SK-N-SH treated with all-trans-retinoic acid at 6 μM for 48 hours (cell line): ENCODE results near the gene MKS1.

Source experiments
- ATAC-seq: fragments of 200-7000 bp; cut with Tn5 transposase; 3 replicates; pipeline ENCODE4 v1.9.1; 2020; ENCODE audit warnings: mild to moderate bottlenecking, moderate library complexity
- ARNTL ChIP-seq: fragments of 450-650 bp; formaldehyde crosslinking; IDR thresholded peaks from 2 replicates; pipeline ENCODE4 v1.5.0; 2020; ENCODE audit warnings: low read depth, mild to moderate bottlenecking, moderate library complexity, borderline replicate concordance
- CSDC2 ChIP-seq: fragments of 250-450 bp; sonication (Bioruptor Pico); IDR thresholded peaks from 2 replicates; pipeline ENCODE4 v1.5.0; 2020; ENCODE audit warnings: mild to moderate bottlenecking, moderate library complexity
- ESRRG ChIP-seq: fragments of 250-450 bp; sonication (Bioruptor Pico); IDR thresholded peaks from 2 replicates; pipeline ENCODE4 v1.6.1; 2021; ENCODE audit warnings: mild to moderate bottlenecking
- GLIS3 ChIP-seq: fragments of 250-450 bp; sonication (Bioruptor Pico); IDR thresholded peaks from 2 replicates; pipeline ENCODE4 v1.5.0; 2020; ENCODE audit warnings: mild to moderate bottlenecking, moderate library complexity
- ISL1 ChIP-seq: fragments of 250-450 bp; sonication (Bioruptor Pico); IDR thresholded peaks from 2 replicates; pipeline ENCODE4 v2.1.2; 2022; ENCODE audit warnings: mild to moderate bottlenecking, moderate library complexity
- OSR1 ChIP-seq: fragments of 250-450 bp; sonication (Bioruptor Pico); IDR thresholded peaks from 2 replicates; pipeline ENCODE4 v1.8.0; 2022; ENCODE audit warnings: moderate library complexity, mild to moderate bottlenecking, inconsistent platforms
- PPARA ChIP-seq: fragments of 250-450 bp; sonication (Bioruptor Pico); IDR thresholded peaks from 2 replicates; pipeline ENCODE4 v1.5.0; 2020; ENCODE audit warnings: mild to moderate bottlenecking, borderline replicate concordance
- RARB ChIP-seq: fragments of 250-450 bp; sonication (Bioruptor Pico); IDR thresholded peaks from 2 replicates; pipeline ENCODE4 v1.8.0; 2021; ENCODE audit warnings: mild to moderate bottlenecking, moderate library complexity
- SNAI2 ChIP-seq: fragments of 250-450 bp; sonication (Bioruptor Pico); IDR thresholded peaks from 2 replicates; pipeline ENCODE4 v1.5.0; 2020; ENCODE audit warnings: mild to moderate bottlenecking, moderate library complexity
- TCF4 ChIP-seq: fragments of 250-450 bp; sonication (Bioruptor Pico); IDR thresholded peaks from 2 replicates; pipeline ENCODE4 v1.8.0; 2021; ENCODE audit warnings: mild to moderate bottlenecking, moderate library complexity, borderline replicate concordance
- TOX ChIP-seq: fragments of 250-450 bp; sonication (Bioruptor Pico); IDR thresholded peaks from 2 replicates; pipeline ENCODE4 v1.8.0; 2021; ENCODE audit warnings: mild to moderate bottlenecking, moderate library complexity, borderline replicate concordance
- ZC3H10 ChIP-seq: fragments of 250-450 bp; sonication (Bioruptor Pico); IDR thresholded peaks from 2 replicates; pipeline ENCODE4 v1.5.1; 2021; ENCODE audit warnings: mild to moderate bottlenecking, moderate library complexity
- ZFP3 ChIP-seq: fragments of 250-450 bp; sonication (Bioruptor Pico); IDR thresholded peaks from 2 replicates; pipeline ENCODE4 v1.5.0; 2020; ENCODE audit warnings: mild to moderate bottlenecking, moderate library complexity
- ZFP30 ChIP-seq: fragments of 450-650 bp; formaldehyde crosslinking; IDR thresholded peaks from 2 replicates; pipeline ENCODE4 v1.5.0; 2022; ENCODE audit warnings: mild to moderate bottlenecking, moderate library complexity
- ZNF565 ChIP-seq: fragments of 450-650 bp; formaldehyde crosslinking; conservative IDR thresholded peaks from 2 replicates; pipeline ENCODE4 v1.5.0; 2020; ENCODE audit warnings: low read depth, mild to moderate bottlenecking, moderate library complexity
- ZNF70 ChIP-seq: fragments of 450-650 bp; formaldehyde crosslinking; IDR thresholded peaks from 2 replicates; pipeline ENCODE4 v1.5.0; 2020; ENCODE audit warnings: mild to moderate bottlenecking, moderate library complexity
- TF ChIP-seq, protein P1 (sequence below): fragments of 250-450 bp; sonication (Bioruptor Pico); IDR thresholded peaks from 2 replicates; pipeline ENCODE4 v1.5.0; 2020; ENCODE audit warnings: mild to moderate bottlenecking, moderate library complexity
- TF ChIP-seq, protein P2 (sequence below): fragments of 250-450 bp; sonication (Bioruptor Pico); IDR thresholded peaks from 2 replicates; pipeline ENCODE4 v1.5.1; 2020; ENCODE audit warnings: low read depth, mild to moderate bottlenecking, moderate library complexity
- TF ChIP-seq, protein P3 (sequence below): fragments of 250-450 bp; sonication (Bioruptor Pico); IDR thresholded peaks from 2 replicates; pipeline ENCODE4 v1.8.0; 2021; ENCODE audit warnings: low read depth, mild to moderate bottlenecking, moderate library complexity, borderline replicate concordance
- TF ChIP-seq, protein P4 (sequence below): fragments of 250-450 bp; sonication (Bioruptor Pico); IDR thresholded peaks from 2 replicates; pipeline ENCODE4 v1.5.1; 2021; ENCODE audit warnings: mild to moderate bottlenecking, moderate library complexity
- TF ChIP-seq, protein P5 (sequence below): fragments of 250-450 bp; sonication (Bioruptor Pico); IDR thresholded peaks from 2 replicates; pipeline ENCODE4 v1.8.0; 2020; ENCODE audit warnings: mild to moderate bottlenecking, moderate library complexity, borderline replicate concordance

Gene MKS1

DNA sequence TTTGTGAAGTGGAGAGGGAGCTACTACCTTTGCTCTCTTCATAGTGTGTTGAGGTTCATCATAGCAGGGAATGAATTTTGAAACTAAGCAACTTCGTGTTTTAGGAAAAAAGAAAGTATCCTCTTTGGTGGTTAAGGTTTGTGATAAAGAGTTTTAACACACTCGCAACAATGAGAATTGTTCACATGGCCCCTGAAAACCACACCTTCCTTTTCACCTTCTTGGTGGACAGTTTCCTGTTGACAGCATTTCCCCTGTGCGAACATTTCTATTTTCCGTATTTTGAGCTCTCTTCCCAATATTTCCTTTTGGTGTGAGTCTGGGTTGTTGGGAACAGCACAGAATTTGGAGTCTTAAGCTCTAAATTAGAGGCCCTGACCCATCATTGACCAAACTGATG lies 48.4 kb downstream of the MKS1 start:
- TF ChIP-seq OSR1 (CRISPR knock-in tag): no peak
- TF ChIP-seq, protein P1, sequence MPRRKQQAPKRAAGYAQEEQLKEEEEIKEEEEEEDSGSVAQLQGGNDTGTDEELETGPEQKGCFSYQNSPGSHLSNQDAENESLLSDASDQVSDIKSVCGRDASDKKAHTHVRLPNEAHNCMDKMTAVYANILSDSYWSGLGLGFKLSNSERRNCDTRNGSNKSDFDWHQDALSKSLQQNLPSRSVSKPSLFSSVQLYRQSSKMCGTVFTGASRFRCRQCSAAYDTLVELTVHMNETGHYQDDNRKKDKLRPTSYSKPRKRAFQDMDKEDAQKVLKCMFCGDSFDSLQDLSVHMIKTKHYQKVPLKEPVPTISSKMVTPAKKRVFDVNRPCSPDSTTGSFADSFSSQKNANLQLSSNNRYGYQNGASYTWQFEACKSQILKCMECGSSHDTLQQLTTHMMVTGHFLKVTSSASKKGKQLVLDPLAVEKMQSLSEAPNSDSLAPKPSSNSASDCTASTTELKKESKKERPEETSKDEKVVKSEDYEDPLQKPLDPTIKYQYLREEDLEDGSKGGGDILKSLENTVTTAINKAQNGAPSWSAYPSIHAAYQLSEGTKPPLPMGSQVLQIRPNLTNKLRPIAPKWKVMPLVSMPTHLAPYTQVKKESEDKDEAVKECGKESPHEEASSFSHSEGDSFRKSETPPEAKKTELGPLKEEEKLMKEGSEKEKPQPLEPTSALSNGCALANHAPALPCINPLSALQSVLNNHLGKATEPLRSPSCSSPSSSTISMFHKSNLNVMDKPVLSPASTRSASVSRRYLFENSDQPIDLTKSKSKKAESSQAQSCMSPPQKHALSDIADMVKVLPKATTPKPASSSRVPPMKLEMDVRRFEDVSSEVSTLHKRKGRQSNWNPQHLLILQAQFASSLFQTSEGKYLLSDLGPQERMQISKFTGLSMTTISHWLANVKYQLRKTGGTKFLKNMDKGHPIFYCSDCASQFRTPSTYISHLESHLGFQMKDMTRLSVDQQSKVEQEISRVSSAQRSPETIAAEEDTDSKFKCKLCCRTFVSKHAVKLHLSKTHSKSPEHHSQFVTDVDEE (CRISPR knock-in tag): no peak
- TF ChIP-seq SNAI2 (CRISPR knock-in tag): no peak
- no peak for TF ChIP-seq ZFP3
- no peak for TF ChIP-seq ARNTL
- no peak for TF ChIP-seq PPARA
- TF ChIP-seq, protein P2, sequence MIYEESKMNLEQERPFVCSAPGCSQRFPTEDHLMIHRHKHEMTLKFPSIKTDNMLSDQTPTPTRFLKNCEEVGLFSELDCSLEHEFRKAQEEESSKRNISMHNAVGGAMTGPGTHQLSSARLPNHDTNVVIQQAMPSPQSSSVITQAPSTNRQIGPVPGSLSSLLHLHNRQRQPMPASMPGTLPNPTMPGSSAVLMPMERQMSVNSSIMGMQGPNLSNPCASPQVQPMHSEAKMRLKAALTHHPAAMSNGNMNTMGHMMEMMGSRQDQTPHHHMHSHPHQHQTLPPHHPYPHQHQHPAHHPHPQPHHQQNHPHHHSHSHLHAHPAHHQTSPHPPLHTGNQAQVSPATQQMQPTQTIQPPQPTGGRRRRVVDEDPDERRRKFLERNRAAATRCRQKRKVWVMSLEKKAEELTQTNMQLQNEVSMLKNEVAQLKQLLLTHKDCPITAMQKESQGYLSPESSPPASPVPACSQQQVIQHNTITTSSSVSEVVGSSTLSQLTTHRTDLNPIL: no peak
- no peak for TF ChIP-seq TOX
- TF ChIP-seq, protein P3, sequence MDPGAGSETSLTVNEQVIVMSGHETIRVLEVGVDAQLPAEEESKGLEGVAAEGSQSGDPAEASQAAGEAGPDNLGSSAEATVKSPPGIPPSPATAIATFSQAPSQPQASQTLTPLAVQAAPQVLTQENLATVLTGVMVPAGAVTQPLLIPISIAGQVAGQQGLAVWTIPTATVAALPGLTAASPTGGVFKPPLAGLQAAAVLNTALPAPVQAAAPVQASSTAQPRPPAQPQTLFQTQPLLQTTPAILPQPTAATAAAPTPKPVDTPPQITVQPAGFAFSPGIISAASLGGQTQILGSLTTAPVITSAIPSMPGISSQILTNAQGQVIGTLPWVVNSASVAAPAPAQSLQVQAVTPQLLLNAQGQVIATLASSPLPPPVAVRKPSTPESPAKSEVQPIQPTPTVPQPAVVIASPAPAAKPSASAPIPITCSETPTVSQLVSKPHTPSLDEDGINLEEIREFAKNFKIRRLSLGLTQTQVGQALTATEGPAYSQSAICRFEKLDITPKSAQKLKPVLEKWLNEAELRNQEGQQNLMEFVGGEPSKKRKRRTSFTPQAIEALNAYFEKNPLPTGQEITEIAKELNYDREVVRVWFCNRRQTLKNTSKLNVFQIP: no peak
- TF ChIP-seq ZNF70: no peak
- TF ChIP-seq ESRRG (CRISPR knock-in tag): no peak
- TF ChIP-seq, protein P4, sequence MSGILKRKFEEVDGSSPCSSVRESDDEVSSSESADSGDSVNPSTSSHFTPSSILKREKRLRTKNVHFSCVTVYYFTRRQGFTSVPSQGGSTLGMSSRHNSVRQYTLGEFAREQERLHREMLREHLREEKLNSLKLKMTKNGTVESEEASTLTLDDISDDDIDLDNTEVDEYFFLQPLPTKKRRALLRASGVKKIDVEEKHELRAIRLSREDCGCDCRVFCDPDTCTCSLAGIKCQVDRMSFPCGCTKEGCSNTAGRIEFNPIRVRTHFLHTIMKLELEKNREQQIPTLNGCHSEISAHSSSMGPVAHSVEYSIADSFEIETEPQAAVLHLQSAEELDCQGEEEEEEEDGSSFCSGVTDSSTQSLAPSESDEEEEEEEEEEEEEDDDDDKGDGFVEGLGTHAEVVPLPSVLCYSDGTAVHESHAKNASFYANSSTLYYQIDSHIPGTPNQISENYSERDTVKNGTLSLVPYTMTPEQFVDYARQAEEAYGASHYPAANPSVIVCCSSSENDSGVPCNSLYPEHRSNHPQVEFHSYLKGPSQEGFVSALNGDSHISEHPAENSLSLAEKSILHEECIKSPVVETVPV (CRISPR knock-in tag): no peak
- no peak for TF ChIP-seq ZC3H10 (CRISPR knock-in tag)
- no peak for TF ChIP-seq CSDC2 (CRISPR knock-in tag)
- no peak for TF ChIP-seq ZFP30
- TF ChIP-seq, protein P5, sequence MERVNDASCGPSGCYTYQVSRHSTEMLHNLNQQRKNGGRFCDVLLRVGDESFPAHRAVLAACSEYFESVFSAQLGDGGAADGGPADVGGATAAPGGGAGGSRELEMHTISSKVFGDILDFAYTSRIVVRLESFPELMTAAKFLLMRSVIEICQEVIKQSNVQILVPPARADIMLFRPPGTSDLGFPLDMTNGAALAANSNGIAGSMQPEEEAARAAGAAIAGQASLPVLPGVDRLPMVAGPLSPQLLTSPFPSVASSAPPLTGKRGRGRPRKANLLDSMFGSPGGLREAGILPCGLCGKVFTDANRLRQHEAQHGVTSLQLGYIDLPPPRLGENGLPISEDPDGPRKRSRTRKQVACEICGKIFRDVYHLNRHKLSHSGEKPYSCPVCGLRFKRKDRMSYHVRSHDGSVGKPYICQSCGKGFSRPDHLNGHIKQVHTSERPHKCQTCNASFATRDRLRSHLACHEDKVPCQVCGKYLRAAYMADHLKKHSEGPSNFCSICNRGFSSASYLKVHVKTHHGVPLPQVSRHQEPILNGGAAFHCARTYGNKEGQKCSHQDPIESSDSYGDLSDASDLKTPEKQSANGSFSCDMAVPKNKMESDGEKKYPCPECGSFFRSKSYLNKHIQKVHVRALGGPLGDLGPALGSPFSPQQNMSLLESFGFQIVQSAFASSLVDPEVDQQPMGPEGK (CRISPR knock-in tag): no peak
- no peak for TF ChIP-seq ZNF565 (CRISPR knock-in tag)
- no peak for TF ChIP-seq RARB (CRISPR knock-in tag)
- TF ChIP-seq TCF4 (CRISPR knock-in tag): no peak

DNA sequence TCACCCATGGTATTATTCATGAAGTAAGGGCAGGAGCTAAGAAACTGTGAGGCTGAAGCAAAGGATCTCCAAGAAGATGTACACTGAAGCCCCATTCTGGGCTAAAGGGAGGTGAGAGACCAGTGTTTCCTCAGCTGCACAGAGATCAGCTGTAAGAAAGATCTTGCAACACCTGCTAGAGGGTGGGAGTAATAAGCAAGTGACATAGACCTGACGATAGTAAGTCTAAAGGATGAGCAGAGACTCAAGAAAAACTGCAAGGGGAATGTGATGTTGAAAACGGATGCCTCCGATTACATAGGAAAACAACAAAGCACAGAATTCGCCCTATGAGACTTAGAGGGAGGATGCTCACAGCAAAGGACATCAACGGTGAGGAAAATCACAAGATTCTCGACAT lies 52.4 kb downstream of the MKS1 start, which contains the start of gene OR4D2:
OR4D2 (plus strand) TSS at position 301 of the 400 bp plus-strand sequence. CDS start 2,674 bp downstream, outside the sequence.
- no peak for ATAC-seq
- TF ChIP-seq PPARA (no peak), ZFP3 (no peak), ESRRG (CRISPR knock-in tag) (no peak), GLIS3 (CRISPR knock-in tag) (no peak), ARNTL (no peak), ZNF565 (CRISPR knock-in tag) (no peak), ISL1 (CRISPR knock-in tag) (no peak), ZFP30 (no peak), CSDC2 (CRISPR knock-in tag) (no peak), ZNF70 (no peak)
- TF ChIP-seq, protein P3: no peak

More for the DNA sequence above, 48.4 kb downstream of the MKS1 start:
- no peak for ATAC-seq

DNA sequence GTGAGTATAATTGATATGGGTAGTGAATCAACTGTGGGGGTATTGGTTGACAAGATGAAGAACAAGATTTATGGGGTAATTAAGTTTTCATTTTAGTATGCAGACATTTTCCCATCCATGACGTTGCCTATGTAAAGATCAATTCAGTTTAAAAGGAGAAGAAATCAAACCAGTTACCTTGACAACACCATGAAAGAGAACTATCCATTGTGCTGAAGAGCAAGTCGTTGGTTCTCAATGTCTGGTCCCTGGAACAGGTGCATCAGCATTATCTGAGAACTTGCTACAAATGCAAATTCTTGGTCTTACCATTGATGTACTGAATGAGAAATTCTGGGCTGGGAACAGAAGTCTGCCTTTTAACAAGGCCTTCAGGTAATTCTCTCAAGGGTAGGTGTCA lies 53.1 kb downstream of the MKS1 start:
- no peak for ATAC-seq
- TF ChIP-seq, protein P3: no peak
- TF ChIP-seq ZFP3: no peak
- TF ChIP-seq PPARA: no peak
- TF ChIP-seq GLIS3 (CRISPR knock-in tag): no peak
- TF ChIP-seq TCF4 (CRISPR knock-in tag): no peak
- TF ChIP-seq ZFP30: no peak
- TF ChIP-seq TOX: no peak
- TF ChIP-seq, protein P1 (CRISPR knock-in tag): no peak
